Measurements from ENCODE around the gene MTHFD2L. TPM values are rescaled to one million over a fixed set of nuclear protein-coding genes. Genes with fewer than 3 reads are reported as not detected.

Gene MTHFD2L
- total and polyA plus RNA-seq, 2 of the 8 experiments (the other 6 are each of a cell fraction or from before 2014, with no cell fraction given): 5.4 to 15.0 TPM

DNA sequence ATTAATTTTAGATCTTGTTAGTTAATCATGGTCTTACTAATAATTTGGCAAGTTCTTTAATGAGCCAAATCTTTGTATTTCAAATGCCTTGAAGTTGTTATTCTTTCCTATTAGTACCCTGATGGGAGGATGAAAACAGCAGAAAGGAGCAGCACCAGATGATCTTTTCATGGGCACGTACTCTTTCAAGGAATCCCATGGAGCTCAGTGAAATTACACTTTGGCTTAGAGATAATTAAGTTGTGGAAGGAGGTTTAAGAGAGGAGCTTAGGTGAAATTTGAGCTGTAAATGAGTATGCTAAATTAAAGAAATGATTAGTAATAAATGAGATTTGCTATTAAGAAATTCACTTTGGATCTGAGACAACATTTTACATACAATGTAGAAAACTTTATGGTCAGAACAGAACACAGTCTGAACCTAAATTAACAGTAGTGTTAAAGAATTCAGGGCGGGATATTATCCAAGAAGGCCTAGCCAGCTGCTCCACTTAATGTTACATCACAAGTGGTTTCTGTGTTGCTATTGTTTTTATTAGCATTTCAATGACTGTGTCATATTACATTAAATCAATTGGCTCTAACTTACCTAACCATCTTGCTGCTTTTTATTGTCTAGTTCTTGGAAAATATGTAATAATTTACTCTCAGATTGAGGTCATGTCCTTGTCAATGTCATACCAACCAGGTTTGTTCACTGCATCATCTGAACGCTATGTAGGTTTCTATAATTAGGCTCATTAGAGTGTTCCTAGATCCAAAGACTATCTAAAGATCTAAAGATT, 3.9 kb downstream of the MTHFD2L start (continued):
- TF ChIP-seq, protein P1, sequence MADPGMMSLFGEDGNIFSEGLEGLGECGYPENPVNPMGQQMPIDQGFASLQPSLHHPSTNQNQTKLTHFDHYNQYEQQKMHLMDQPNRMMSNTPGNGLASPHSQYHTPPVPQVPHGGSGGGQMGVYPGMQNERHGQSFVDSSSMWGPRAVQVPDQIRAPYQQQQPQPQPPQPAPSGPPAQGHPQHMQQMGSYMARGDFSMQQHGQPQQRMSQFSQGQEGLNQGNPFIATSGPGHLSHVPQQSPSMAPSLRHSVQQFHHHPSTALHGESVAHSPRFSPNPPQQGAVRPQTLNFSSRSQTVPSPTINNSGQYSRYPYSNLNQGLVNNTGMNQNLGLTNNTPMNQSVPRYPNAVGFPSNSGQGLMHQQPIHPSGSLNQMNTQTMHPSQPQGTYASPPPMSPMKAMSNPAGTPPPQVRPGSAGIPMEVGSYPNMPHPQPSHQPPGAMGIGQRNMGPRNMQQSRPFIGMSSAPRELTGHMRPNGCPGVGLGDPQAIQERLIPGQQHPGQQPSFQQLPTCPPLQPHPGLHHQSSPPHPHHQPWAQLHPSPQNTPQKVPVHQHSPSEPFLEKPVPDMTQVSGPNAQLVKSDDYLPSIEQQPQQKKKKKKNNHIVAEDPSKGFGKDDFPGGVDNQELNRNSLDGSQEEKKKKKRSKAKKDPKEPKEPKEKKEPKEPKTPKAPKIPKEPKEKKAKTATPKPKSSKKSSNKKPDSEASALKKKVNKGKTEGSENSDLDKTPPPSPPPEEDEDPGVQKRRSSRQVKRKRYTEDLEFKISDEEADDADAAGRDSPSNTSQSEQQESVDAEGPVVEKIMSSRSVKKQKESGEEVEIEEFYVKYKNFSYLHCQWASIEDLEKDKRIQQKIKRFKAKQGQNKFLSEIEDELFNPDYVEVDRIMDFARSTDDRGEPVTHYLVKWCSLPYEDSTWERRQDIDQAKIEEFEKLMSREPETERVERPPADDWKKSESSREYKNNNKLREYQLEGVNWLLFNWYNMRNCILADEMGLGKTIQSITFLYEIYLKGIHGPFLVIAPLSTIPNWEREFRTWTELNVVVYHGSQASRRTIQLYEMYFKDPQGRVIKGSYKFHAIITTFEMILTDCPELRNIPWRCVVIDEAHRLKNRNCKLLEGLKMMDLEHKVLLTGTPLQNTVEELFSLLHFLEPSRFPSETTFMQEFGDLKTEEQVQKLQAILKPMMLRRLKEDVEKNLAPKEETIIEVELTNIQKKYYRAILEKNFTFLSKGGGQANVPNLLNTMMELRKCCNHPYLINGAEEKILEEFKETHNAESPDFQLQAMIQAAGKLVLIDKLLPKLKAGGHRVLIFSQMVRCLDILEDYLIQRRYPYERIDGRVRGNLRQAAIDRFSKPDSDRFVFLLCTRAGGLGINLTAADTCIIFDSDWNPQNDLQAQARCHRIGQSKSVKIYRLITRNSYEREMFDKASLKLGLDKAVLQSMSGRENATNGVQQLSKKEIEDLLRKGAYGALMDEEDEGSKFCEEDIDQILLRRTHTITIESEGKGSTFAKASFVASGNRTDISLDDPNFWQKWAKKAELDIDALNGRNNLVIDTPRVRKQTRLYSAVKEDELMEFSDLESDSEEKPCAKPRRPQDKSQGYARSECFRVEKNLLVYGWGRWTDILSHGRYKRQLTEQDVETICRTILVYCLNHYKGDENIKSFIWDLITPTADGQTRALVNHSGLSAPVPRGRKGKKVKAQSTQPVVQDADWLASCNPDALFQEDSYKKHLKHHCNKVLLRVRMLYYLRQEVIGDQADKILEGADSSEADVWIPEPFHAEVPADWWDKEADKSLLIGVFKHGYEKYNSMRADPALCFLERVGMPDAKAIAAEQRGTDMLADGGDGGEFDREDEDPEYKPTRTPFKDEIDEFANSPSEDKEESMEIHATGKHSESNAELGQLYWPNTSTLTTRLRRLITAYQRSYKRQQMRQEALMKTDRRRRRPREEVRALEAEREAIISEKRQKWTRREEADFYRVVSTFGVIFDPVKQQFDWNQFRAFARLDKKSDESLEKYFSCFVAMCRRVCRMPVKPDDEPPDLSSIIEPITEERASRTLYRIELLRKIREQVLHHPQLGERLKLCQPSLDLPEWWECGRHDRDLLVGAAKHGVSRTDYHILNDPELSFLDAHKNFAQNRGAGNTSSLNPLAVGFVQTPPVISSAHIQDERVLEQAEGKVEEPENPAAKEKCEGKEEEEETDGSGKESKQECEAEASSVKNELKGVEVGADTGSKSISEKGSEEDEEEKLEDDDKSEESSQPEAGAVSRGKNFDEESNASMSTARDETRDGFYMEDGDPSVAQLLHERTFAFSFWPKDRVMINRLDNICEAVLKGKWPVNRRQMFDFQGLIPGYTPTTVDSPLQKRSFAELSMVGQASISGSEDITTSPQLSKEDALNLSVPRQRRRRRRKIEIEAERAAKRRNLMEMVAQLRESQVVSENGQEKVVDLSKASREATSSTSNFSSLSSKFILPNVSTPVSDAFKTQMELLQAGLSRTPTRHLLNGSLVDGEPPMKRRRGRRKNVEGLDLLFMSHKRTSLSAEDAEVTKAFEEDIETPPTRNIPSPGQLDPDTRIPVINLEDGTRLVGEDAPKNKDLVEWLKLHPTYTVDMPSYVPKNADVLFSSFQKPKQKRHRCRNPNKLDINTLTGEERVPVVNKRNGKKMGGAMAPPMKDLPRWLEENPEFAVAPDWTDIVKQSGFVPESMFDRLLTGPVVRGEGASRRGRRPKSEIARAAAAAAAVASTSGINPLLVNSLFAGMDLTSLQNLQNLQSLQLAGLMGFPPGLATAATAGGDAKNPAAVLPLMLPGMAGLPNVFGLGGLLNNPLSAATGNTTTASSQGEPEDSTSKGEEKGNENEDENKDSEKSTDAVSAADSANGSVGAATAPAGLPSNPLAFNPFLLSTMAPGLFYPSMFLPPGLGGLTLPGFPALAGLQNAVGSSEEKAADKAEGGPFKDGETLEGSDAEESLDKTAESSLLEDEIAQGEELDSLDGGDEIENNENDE (IDR thresholded peaks at IDR 0.05; ENCODE audit: insufficient replicate concordance, low read length): no peak
- TF ChIP-seq CREB1 (IDR thresholded peaks at IDR 0.05): no peak
- no peak for TF ChIP-seq BCL11A (IDR thresholded peaks at IDR 0.05; ENCODE audit: low read depth in 2 of 2, low read length in 2 of 2)
- TF ChIP-seq SIX5 (IDR thresholded peaks at IDR 0.05; ENCODE audit: low read depth, low read length): no peak
- TF ChIP-seq PHF8 (conservative IDR thresholded peaks at IDR 0.05; ENCODE audit: low read depth, low read length): no peak
- no peak for TF ChIP-seq EGR1 (IDR thresholded peaks at IDR 0.05; ENCODE audit: borderline replicate concordance, low read depth, low read length)
- TF ChIP-seq TBP (IDR thresholded peaks at IDR 0.05; ENCODE audit: low read depth, low read length): no peak
- TF ChIP-seq EP300 (IDR thresholded peaks at IDR 0.05; ENCODE audit: borderline replicate concordance in 1 of 2, low read depth in 2 of 2, low read length in 2 of 2): no peak
- TF ChIP-seq YY1 (IDR thresholded peaks at IDR 0.05; ENCODE audit: low read depth, low read length): no peak
- TF ChIP-seq JUN (IDR thresholded peaks at IDR 0.05; ENCODE audit: low read depth, low read length): no peak
- TF ChIP-seq KDM1A (IDR thresholded peaks at IDR 0.05; ENCODE audit: borderline replicate concordance, low read length): no peak

Measured in H1 (cell line).